ENCODE results near the gene SPOCK3.
"Not testable (repeated sequence)": the region's sequence is repeated elsewhere in the genome, so short reads cannot be mapped to it uniquely, and the experiment has no call there.

Gene SPOCK3

DNA sequence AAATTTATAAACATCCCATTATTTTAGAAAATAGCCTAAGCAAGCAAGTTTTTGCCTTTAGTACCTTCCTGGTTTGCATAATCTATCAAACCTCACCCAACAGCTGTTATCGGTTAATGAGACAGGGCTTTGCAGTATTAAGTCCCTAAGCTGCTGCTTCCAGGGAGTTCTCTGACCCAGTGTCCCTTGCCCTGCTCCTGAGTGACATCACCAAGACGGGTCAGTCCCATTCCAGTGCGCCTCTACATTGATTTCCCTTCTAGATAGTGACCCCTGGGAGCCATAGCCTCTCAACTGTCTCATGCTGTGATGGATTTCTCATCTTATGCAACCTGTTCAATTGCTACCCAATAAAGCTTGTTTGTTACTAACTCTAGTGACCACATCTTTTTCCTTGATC is 410.4 kb downstream of the SPOCK3 start:
- no peak for DNase-seq (ENCODE audit: low read depth, low spot score)

DNA sequence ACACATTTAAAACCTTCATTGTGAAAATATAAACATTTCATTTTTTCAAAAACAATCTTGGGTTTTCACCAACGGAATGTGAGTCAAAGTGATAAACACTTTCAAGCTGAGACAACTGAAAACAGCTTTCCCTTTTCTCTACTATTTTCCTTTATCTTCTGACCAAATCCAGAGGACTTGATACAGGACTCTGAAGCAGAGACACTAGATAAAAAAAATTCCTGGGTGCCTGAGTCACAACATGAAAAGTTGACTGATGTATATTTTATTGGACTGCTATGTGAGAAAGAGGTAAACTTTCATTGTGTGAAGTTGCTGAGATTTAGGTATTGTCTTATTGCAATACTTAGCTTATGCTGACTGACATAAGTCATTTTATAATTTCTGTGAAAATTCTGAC is 411.2 kb downstream of the SPOCK3 start:
- no peak for DNase-seq (ENCODE audit: low read depth, low spot score)

DNA sequence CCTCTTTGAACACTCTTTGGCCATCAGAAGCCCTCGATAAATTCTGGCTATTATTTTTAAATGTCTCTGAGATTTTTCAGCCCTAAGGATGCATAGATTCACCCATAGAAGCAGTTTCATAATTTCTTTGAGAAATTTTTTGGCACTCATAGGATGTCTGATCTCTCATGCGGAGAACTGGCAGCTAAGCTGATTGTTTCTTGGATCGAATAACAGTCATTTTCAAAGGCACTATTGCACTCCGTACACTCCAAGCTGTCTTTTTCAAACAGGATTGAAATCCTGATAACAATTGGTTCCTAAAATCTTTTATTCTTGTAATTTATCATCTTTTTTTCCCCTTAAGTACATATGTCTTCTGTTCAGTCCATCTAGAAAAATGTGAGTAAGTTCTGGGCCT is 411.9 kb downstream of the SPOCK3 start:
- no peak for DNase-seq (ENCODE audit: low read depth, low spot score)

DNA sequence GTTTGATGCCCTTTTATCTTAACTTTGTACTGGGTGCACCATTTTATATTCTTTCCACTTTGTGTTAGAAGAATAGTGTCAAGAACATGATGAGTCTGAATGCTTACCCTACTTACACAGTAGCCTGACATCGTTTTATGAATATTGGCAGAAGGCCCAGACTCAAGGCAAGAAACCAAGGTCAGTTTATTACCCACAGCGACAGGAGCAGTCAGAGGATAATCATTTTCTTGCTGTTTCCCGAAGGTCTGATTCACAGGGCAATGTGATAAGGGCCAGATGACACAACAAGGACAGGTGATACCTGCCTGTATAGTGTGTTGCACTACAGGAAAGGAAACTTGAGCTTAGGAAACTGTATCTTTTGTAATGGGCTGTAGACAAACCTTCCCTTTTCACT is 417.4 kb downstream of the SPOCK3 start:
- no peak for DNase-seq (ENCODE audit: low read depth, low spot score)

DNA sequence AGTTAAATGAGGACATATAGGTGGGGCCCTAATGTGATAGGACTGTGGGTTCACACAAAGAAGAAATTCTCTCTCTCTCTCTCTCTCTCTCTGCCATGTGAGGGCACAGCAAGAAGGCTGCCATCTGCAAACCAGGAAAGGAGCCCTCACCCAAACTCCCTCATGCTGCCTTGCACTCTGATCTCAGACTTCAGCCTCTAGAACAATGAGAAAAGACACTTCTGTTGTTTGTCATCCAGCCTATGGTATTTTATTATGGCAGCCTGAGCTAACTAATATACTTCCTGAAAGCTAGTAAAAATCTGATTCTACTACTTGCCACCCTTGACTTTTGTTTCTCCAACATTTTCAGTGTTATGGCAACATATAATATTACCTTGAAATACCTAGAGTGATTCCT is 425.9 kb downstream of the SPOCK3 start:
- no peak for DNase-seq (ENCODE audit: low read depth, low spot score)

DNA sequence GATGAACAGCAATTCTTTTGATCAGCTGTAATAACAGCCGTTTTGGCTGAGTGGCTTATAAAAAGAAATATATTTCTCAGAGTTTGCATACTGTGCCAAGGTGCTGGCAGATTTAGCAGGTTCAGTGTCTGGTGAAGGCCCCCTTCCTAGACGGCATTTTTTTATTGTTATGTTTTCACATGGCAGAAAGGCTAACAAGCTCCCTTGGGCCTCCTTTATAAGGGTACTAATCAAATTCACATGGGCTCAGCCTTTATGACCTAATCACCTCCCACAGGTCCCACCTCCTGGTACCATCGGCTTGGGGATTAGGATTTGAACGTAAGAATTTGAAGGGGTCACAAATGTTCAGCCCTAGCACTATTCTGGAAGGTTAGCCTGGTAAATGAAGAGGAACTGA is 431.9 kb downstream of the SPOCK3 start:
- DNase-seq (ENCODE audit: low read depth, low spot score): no peak

DNA sequence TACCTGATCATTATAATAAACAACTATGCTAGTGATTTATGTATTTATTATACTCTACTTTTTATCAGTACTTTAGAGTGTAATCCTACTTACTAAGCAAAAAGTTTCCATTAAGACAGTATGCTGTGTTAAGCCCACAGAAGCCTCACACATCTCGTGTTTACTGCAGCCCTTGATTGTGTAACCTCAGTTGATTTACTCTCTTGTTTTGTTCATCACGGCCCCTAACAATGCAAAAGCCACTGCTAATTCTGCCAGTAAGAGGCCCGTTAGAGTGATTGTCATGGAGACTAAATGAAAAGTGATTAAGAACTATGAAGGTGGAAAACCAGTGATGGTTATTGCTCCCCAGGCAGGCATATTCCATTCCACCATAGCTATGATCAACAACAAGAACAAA is 436.2 kb downstream of the SPOCK3 start:
- DNase-seq (ENCODE audit: low read depth, low spot score): no peak

DNA sequence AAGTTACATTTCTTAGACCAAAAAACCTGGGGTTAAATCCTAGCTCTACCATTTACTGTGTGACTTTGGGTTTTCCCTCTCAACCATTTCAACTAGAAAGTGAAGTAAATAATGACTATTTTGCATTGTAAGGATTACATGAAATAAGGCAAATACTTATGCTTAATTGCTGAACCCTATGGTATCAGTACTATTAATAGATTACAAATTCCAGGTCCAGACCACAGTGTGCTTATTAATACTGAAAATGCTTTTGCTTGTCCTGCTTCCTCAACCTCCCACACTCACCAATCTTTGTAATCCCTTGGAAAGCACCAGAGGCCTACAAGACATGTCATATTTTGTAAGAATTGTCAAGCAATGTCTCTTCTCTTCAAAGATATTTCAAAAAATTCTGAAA is 456.5 kb downstream of the SPOCK3 start:
- no peak for DNase-seq (ENCODE audit: low read depth, low spot score)

DNA sequence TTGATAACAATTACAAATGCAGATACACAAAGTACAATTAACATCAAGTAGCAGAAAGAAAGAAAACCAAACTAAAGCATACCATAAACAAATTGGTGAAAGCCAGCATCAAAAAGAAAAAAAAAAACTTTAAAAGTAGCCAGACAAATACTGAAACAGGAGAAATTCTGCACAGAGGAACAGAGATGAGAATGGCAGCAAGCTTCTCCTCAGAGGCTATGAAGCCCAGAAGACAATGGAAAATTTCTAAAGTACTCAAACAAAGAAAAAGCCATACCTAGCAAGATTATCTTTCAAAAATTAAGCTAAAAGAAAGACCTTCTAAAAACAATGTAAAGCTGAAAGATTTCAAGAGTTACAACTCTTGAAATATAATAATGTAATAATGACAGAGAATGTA is 471.3 kb downstream of the SPOCK3 start:
- DNase-seq (ENCODE audit: low read depth, low spot score): no peak

DNA sequence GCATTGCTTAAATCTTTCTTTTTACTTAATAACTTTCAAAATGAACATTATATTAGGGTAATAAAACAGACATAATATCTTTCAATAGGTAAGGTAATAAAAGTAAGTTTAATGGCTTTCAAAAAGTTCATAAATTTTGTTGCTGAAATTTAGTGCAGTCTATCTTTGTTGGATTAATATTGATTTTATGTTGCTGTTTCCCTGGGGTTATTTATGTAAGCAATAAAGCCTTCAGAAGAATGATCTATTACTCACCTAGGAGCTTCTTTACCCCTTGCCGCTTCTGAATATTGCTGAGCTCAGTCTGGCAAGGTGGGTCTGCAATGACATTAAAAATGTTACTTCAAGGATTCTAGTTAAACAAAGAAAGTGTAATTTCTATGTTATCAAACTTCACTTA is 492.6 kb downstream of the SPOCK3 start:
- DNase-seq (ENCODE audit: low read depth, low spot score): no peak

DNA sequence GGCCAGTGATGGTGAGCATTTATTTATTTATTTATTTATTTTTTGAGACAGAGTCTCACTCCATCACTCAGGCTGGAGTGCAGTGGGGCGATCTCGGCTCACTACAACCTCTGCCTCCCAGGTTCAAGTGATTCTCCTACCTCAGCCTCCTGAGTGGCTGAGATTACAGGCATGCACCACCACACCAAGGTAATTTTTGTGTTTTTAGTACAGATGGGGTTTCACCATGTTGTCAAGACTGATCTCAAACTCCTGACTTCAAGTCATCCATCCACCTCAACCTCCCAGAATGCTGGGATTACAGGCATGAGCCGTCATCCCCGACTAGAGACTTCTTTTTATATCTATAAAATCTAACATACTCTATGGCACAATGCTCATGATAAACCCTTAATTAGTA is 495.1 kb downstream of the SPOCK3 start:
- not testable (repeated sequence) for DNase-seq (ENCODE audit: low read depth, low spot score)

DNA sequence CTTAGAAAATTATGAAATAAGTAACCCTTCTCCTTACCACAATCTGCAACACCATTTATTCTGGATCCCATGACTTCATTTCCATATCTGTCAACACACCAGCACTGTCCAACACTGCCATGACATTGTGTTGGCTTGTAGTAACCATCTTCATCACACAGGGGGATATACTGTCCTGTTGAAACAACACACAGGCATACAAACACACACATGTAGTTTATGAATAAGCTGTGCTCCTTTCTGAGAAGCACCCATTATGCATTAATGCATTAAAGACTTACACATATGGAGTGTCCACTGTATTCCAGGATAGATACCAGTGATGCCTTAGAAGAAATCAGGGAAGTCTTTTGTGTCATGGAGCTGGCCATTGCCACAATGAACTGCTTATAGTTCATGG is 496.9 kb downstream of the SPOCK3 start:
- DNase-seq (ENCODE audit: low read depth, low spot score): no peak

DNA sequence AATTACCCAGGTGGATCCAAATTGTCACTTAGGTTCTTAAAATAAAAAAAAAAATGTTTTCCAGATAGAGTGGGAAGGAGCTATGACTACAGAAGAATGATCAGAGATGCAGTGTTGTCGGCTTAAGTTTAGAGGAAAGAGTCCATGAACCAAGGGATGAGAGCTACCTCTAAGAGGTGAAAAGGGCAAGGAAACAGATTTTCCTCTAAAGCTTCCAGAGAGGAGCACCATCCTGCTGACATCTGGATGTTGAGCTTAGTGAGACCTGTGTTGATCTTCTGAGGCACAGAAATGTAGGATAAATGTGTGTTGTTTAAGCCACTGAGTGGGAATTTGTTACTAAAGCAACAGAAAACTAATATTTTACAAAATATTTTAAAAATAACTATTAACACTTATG is 498.7 kb downstream of the SPOCK3 start:
- no peak for DNase-seq (ENCODE audit: low read depth, low spot score)

DNA sequence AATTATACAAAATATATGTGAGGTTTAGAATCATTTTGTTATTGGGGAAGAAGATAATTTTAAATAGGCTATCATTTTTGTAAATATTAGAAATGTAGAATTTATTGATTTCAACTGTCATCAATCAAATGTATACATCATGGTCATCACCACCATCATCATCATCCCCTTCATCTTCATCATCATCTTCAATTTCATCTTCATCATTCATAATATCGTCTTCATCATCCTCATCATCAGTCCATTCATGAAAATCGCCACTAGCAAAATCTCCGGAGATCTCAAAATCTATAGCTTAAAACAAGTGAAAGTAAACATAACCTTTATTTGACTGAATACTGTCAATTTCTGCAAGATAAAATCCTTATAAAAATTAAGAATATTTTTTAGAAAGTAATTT is 499.5 kb downstream of the SPOCK3 start:
- no peak for DNase-seq (ENCODE audit: low read depth, low spot score)

DNA sequence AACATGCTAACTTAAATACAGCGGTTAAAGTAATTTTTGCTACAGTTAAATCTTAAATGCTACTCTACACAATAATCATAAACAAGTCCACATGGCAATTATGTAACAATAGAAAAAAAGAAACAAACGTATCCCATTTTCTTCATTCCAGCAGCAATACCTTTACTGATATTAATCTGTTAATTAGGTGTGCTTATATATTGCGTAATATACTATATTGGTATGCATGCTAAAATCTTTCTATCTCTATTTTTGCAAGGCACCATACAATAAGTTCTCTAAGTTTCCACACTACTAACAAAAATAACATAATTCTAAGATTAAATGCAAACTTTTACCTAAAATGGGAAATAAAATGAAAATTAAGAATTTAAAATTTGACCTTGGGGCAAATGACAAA is 500.6 kb downstream of the SPOCK3 start:
- no peak for DNase-seq (ENCODE audit: low read depth, low spot score)

DNA sequence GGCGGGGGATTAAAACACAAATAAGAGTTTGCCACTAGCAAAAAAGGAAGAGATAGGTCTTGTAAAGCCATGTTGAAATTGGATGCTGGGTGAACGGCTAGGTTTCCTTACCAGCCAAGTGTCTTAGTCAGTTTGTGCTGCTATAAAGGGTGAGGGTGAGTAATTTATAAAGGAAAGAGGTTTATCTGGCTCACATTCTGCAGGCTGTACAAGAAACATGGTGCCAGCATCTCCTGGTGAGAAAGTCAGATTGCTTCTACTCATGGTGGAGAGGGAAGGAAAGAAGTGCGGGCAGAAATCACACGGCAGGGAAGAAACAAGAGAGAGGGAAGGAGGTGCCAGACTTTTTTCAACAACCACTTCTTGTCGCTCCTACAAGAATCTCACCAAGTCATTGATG is 507.5 kb downstream of the SPOCK3 start:
- no peak for DNase-seq (ENCODE audit: low read depth, low spot score)

DNA sequence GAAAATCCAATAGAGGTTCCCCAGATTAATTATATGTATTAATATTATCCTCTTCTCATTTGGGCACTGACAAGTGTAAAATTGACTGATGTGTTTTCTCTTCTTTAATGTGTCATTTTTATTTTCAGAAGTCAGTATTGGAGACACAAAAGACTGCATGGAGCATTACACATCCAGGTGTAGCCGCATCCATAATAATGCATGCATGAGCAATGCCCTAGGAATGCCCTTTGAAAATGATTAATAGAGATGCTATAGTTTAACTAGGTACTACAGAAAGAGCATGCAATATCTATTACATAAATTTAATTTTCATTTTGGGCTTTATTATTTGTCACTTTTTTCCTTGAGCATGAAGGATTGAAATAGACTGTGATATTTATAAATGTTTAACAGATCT is 509.9 kb downstream of the SPOCK3 start:
- no peak for DNase-seq (ENCODE audit: low read depth, low spot score)

DNA sequence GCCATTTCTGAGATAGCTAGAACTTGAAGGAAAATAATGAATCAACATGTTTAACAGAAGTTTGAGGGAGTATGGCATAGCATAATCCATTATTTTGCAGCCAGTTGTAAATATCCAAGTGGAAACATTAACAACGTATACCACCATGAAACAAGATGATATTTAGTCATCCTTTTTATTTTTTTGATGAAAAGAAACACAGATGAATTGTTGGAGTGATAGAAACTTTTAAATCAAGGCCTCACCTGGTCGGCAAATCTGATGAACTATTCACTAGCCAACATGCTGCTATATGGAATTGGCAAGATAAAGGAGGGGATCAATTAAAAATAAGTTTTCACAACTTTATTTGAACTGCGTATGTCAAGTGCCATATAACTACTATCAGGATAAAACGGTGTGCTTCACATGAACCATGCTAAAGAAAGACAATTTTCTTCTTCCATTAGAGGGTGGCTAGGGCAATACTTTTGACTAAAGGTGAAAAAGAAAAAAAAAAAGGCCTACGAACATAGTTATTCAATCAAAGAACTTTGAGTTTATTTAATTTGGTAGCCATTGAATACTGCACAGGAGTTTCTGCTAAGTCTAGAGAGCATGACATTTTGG is 510.7 kb downstream of the SPOCK3 start:
- no peak for DNase-seq (ENCODE audit: low read depth, low spot score)

DNA sequence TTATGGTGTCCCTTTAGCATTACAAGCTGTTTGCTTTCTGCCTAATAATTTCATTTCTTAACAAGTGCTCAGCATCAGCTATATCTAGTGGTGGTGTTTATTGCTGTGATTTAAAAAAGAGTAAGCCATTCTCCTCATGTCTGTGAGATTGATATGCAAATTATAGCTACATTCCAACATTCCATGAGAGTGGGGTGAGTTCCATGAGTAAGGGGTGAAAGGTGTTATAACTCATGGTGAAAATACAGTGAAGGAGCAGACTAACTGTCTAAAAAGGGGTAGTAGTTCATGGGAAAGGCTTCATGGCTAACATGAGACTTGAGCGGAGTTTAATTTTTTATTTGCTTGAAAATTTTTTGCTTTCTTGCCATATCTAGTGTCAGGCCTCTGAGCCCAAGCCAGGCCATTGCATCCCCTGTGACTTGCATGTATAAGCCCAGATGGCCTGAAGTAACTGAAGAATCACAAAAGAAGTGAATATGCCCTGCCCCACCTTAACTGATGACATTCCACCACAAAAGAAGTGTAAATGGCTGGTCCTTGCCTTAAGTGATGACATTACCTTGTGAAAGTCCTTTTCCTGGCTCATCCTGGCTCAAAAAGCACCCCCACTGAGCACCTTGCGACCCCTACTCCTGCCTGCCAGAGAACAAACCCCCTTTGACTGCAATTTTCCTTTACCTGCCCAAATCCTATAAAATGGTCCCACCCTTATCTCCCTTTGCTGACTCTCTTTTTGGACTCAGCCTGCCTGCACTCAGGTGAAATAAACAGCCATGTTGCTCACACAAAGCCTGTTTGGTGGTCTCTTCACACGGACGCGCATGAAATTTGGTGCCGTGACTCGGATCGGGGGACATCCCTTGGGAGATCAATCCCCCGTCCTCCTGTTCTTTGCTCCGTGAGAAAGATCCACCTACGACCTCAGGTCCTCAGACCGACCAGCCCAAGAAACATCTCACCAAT is 518.3 kb downstream of the SPOCK3 start:
- DNase-seq (ENCODE audit: low read depth, low spot score): not testable (repeated sequence)

DNA sequence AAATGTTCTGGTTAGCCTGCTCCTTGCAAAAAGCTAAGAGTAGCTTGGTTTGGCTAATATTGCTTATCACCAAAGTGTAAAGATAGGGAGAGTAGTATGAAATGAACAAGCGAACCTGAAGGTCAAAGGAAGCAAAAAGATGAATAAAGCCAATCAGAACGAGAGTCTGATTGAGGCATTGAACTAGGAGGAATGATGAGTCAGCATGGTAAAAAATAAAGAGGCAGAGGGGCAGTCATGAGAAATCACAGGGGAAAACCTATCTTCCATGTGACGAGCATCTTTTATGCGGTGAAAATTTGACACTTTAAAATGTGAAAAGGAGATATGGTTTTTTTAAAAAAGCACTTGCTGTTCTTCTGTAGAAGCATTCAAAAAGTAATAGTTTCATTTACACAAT is 533.7 kb downstream of the SPOCK3 start:
- no peak for DNase-seq (ENCODE audit: low read depth, low spot score)

DNA sequence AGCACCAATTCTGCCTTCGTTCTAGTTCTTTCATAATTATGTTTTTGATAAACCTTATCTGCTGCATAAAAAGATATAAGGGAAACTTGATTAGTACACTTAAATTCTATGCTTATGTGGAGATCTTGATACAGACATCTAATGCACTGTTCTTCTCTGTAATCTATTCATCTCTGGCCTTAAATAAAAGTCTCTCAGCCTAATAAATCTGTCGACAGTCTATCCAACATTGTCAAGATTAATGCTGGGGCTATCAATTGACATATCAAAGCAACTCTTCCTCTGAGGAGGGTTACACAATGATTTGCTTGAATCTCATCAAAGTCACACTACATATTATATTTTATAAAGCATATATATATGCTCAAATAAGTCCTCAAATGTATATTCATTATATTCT is 545.5 kb downstream of the SPOCK3 start:
- DNase-seq (ENCODE audit: low read depth, low spot score): no peak

DNA sequence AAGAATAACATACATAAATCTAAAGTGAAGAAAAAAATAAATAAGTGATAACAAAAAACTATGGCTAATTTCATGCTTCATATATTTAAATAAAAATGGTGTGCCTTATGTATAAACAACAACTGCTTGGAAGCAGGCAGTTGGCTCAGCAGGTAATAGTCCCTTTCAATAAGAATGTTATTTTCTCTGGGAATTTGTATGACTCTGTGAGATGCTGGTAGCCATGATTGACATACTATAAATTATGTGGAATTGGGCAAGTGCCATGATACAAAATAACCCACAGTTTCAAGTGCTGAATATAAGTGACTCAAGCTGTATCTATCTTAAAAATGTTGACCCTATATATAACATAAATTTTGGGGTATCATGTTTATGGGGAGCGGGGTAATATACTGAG is 546.5 kb downstream of the SPOCK3 start:
- no peak for DNase-seq (ENCODE audit: low read depth, low spot score)

Data from brain pericyte (primary cell).